ENCODE measurements around the gene STX1A. TPM values are rescaled to one million over a fixed set of nuclear protein-coding genes. Genes with fewer than 3 reads are reported as not detected.

STX1A gene
- polyA plus RNA-seq, 1 experiment = 12.9 TPM

- CTCF ChIA-PET = interaction anchor here (0.6 to 3.6 kb wide), 2 partner anchors 12 to 96 kb away, joined by 3 to 17 read pairs; no protein-coding TSS in a partner anchor
- no peaks in the 10 kb centered on the region for H3K27me3 ChIP-seq (ENCODE audit: control insufficient read depth, insufficient read depth, low read length)
- H3K4me3 ChIP-seq (ENCODE audit: low read depth, low read length) = no peak overlapping the region
- DNase-seq (ENCODE audit: low read depth, low spot score) = no peak
- POLR2A ChIA-PET = interaction anchor here (0.6 kb wide), 2 partner anchors 12 to 124 kb away, joined by 3 to 5 read pairs; partner anchors contain the start of gene TBL2
- TF ChIP-seq CTCF (IDR thresholded peaks at IDR 0.05; ENCODE audit: low read depth, low read length) = no peak
- no peak overlapping the region for H3K27ac ChIP-seq (ENCODE audit: low read depth, low read length)
- H3K9me3 ChIP-seq (ENCODE audit: control insufficient read depth, insufficient read depth, low read length) = no peaks in the 10 kb centered on the region
These were observed 17.2 kb downstream of the STX1A start for GRCh38 chr7:73702226-73702625.

GRCh38 chr7:73701357-73701995 is 18.0 kb downstream of the STX1A start:
- ChIA-PET POLR2A (interaction anchor here (0.6 kb wide), 1 partner anchor 12 kb away, joined by 3 read pairs; no protein-coding TSS in a partner anchor), CTCF (interaction anchor here (0.6 to 3.6 kb wide), 7 partner anchors 8 to 95 kb away, joined by 3 to 17 read pairs (median 4); no protein-coding TSS in a partner anchor)
- H3K9me3 ChIP-seq (ENCODE audit: control insufficient read depth, insufficient read depth, low read length) = no peaks in the 10 kb centered on the region
- H3K27ac ChIP-seq (ENCODE audit: low read depth, low read length) = no peak overlapping the region
- no peak overlapping the region for H3K4me3 ChIP-seq (ENCODE audit: low read depth, low read length)
- DNase-seq (ENCODE audit: low read depth, low spot score) = no peak
- TF ChIP-seq CTCF (IDR thresholded peaks at IDR 0.05; ENCODE audit: low read depth, low read length) = peak; percentile 60
- no peaks in the 10 kb centered on the region for H3K27me3 ChIP-seq (ENCODE audit: control insufficient read depth, insufficient read depth, low read length)

- Histone ChIP-seq H3K4me3 (ENCODE audit: low read depth, low read length) (no peak overlapping the region), H3K9me3 (ENCODE audit: control insufficient read depth, insufficient read depth, low read length) (no peaks in the 10 kb centered on the region), H3K27me3 (ENCODE audit: control insufficient read depth, insufficient read depth, low read length) (no peaks in the 10 kb centered on the region), H3K27ac (ENCODE audit: low read depth, low read length) (no peak overlapping the region)
- no peak for TF ChIP-seq CTCF (IDR thresholded peaks at IDR 0.05; ENCODE audit: low read depth, low read length)
- POLR2A ChIA-PET = no interaction called here
- CTCF ChIA-PET = interaction anchor here (0.6 to 1.4 kb wide), 7 partner anchors 9 to 94 kb away, joined by 3 to 6 read pairs (median 4); no protein-coding TSS in a partner anchor
- no peak for DNase-seq (ENCODE audit: low read depth, low spot score)
These were observed 18.8 kb downstream of the STX1A start for GRCh38 chr7:73700581-73701134.

- DNase-seq (ENCODE audit: low read depth, low spot score) = no peak
- CTCF ChIA-PET = interaction anchor here (1.4 kb wide), 1 partner anchor 26 kb away, joined by 6 read pairs; no protein-coding TSS in a partner anchor
- POLR2A ChIA-PET = no interaction called here
- H3K27me3 ChIP-seq (ENCODE audit: control insufficient read depth, insufficient read depth, low read length) = no peaks in the 10 kb centered on the region
- H3K4me3 ChIP-seq (ENCODE audit: low read depth, low read length) = no peak overlapping the region
- H3K27ac ChIP-seq (ENCODE audit: low read depth, low read length) = no peak overlapping the region
- no peaks in the 10 kb centered on the region for H3K9me3 ChIP-seq (ENCODE audit: control insufficient read depth, insufficient read depth, low read length)
- TF ChIP-seq CTCF (IDR thresholded peaks at IDR 0.05; ENCODE audit: low read depth, low read length) = no peak
These were observed 19.4 kb downstream of the STX1A start for GRCh38 chr7:73700069-73700423.
